NCI-H2029 (cell line): ENCODE measurements around the gene NUPR1.
"Not testable (repeated sequence)": the region's sequence is repeated elsewhere in the genome, so short reads cannot be mapped to it uniquely, and the experiment has no call there.

Experiments used
- DNase-seq: peaks from one replicate; lab custom pipeline; 2025; lab: John Stamatoyannopoulos, UW

The NUPR1 gene

GRCh38 chr16:28538733-28539596, at the start of gene NUPR1:
Gene NUPR1, minus strand, starts transcription at chr16:28538974. Its CDS starts 67 bp downstream, at chr16:28538907.
- DNase-seq, result peak; percentile 91

- no peak for DNase-seq
Measured at GRCh38 chr16:28587386-28587785, 48.6 kb upstream of the NUPR1 start.

GRCh38 chr16:28586466-28586865, 47.7 kb upstream of the NUPR1 start:
- DNase-seq, result no peak

GRCh38 chr16:28585674-28586073, 46.9 kb upstream of the NUPR1 start:
- no peak for DNase-seq

GRCh38 chr16:28580726-28581315, 42.0 kb upstream of the NUPR1 start:
- no peak for DNase-seq

GRCh38 chr16:28575446-28576109, 36.8 kb upstream of the NUPR1 start:
- DNase-seq, result no peak

GRCh38 chr16:28574925-28575324, 36.2 kb upstream of the NUPR1 start:
- no peak for DNase-seq

- no peak for DNase-seq
Measured at GRCh38 chr16:28573738-28574718, 35.3 kb upstream of the NUPR1 start.

- no peak for DNase-seq
Measured at GRCh38 chr16:28572696-28573510, 34.1 kb upstream of the NUPR1 start.

GRCh38 chr16:28569968-28570752, 31.4 kb upstream of the NUPR1 start:
- no peak for DNase-seq

GRCh38 chr16:28569021-28569420, 30.2 kb upstream of the NUPR1 start:
- no peak for DNase-seq

GRCh38 chr16:28567292-28567691, 28.5 kb upstream of the NUPR1 start:
- DNase-seq, result no peak

- DNase-seq, result not testable (repeated sequence)
Measured at GRCh38 chr16:28566233-28566925, 27.6 kb upstream of the NUPR1 start.

- DNase-seq, result no peak
Measured at GRCh38 chr16:28563218-28563617, 24.4 kb upstream of the NUPR1 start.

GRCh38 chr16:28562199-28562598, 23.4 kb upstream of the NUPR1 start:
- DNase-seq, result no peak

GRCh38 chr16:28561557-28562187, 22.9 kb upstream of the NUPR1 start:
- DNase-seq, result no peak

- DNase-seq, result no peak
Measured at GRCh38 chr16:28558456-28558855, 19.7 kb upstream of the NUPR1 start.

GRCh38 chr16:28556914-28557320, 18.1 kb upstream of the NUPR1 start:
- no peak for DNase-seq

- DNase-seq, result no peak
Measured at GRCh38 chr16:28555561-28555960, 16.8 kb upstream of the NUPR1 start.
